ENCODE data around the gene TOR1A.

TOR1A gene

GRCh38 chr9:129823935-129824601, at the start of gene TOR1A:
Gene TOR1A (minus strand): TSS chr9:129824136. CDS start chr9:129824085, 51 bp downstream.
- peak; percentile 91 for DNase-seq (ENCODE audit: low spot score)

- no peak for DNase-seq (ENCODE audit: low spot score)
These were observed 47.1 kb upstream of the TOR1A start for GRCh38 chr9:129871046-129871445.

GRCh38 chr9:129869585-129870501, 45.9 kb upstream of the TOR1A start:
- DNase-seq (ENCODE audit: low spot score), result no peak

- DNase-seq (ENCODE audit: low spot score), result no peak
These were observed 45.0 kb upstream of the TOR1A start for GRCh38 chr9:129868872-129869486.

- no peak for DNase-seq (ENCODE audit: low spot score)
These were observed 44.3 kb upstream of the TOR1A start for GRCh38 chr9:129868023-129868871.

GRCh38 chr9:129867136-129868022, 43.4 kb upstream of the TOR1A start:
- DNase-seq (ENCODE audit: low spot score), result no peak

- no peak for DNase-seq (ENCODE audit: low spot score)
These were observed 42.6 kb upstream of the TOR1A start for GRCh38 chr9:129866394-129867135.

GRCh38 chr9:129865668-129866320, 41.9 kb upstream of the TOR1A start:
- DNase-seq (ENCODE audit: low spot score), result no peak

- no peak for DNase-seq (ENCODE audit: low spot score)
These were observed 41.2 kb upstream of the TOR1A start for GRCh38 chr9:129864991-129865647.

- no peak for DNase-seq (ENCODE audit: low spot score)
These were observed 39.2 kb upstream of the TOR1A start for GRCh38 chr9:129863059-129863690.

- no peak for DNase-seq (ENCODE audit: low spot score)
These were observed 37.5 kb upstream of the TOR1A start for GRCh38 chr9:129861447-129861827.

GRCh38 chr9:129860653-129861446, 36.9 kb upstream of the TOR1A start:
- DNase-seq (ENCODE audit: low spot score), result no peak

- no peak for DNase-seq (ENCODE audit: low spot score)
These were observed 34.4 kb upstream of the TOR1A start for GRCh38 chr9:129858167-129858962.

GRCh38 chr9:129857207-129857606, 33.3 kb upstream of the TOR1A start:
- DNase-seq (ENCODE audit: low spot score), result no peak

GRCh38 chr9:129854588-129855110, 30.7 kb upstream of the TOR1A start:
- DNase-seq (ENCODE audit: low spot score), result no peak

GRCh38 chr9:129853614-129854013, 29.7 kb upstream of the TOR1A start:
- no peak for DNase-seq (ENCODE audit: low spot score)

GRCh38 chr9:129852579-129852978, 28.6 kb upstream of the TOR1A start:
- no peak for DNase-seq (ENCODE audit: low spot score)
